GM06990 (cell line): Measurements from ENCODE around the gene YWHAQ.

Source experiments
- DNase-seq: peaks from one replicate; pipeline ENCODE4 v3.0.0-alpha.2; 2011; ENCODE audit not compliant: insufficient read length; ENCODE audit errors: extremely low read depth
- H3K27me3 ChIP-seq: replicated peaks from 2 replicates; pipeline ENCODE4 v1.6.0; 2011; ENCODE audit warnings: low read length; ENCODE audit not compliant: control insufficient read depth, insufficient read depth
- H3K36me3 ChIP-seq: 2 replicates; pipeline ENCODE4 v1.5.1; 2011; ENCODE audit warnings: low read length; ENCODE audit not compliant: control insufficient read depth, insufficient read depth
- H3K4me3 ChIP-seq: replicated peaks from 2 replicates; pipeline ENCODE4 v1.5.1; 2011; ENCODE audit warnings: low read depth, mild to moderate bottlenecking, control low read depth, low read length
- TF ChIP-seq, protein P1 (sequence below): IDR thresholded peaks from 2 replicates; pipeline ENCODE4 v1.5.1; 2011; ENCODE audit warnings: low read length, control low read depth, mild to moderate bottlenecking, inconsistent platforms; ENCODE audit not compliant: insufficient read depth, poor library complexity, severe bottlenecking

The YWHAQ gene

DNA sequence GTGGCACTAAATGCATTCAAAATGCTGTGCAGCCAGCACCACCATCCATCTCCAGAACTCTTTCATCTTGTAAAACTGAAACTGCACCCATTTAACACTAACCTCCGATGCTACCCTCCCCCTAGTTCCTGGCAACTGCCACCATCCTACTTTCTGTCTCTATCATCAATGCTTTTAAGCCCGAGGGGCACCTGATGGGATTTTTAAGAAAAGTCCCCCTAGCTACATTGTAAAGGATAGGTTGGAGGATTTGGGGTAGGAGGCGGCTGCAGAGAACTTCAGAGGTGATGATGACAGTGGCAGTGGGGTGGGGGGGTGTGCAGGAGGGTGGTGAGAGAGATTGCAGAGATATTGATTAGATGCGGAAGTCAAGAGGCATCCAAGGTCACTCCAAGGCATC, 10.8 kb upstream of the YWHAQ start:
- TF ChIP-seq, protein P1, sequence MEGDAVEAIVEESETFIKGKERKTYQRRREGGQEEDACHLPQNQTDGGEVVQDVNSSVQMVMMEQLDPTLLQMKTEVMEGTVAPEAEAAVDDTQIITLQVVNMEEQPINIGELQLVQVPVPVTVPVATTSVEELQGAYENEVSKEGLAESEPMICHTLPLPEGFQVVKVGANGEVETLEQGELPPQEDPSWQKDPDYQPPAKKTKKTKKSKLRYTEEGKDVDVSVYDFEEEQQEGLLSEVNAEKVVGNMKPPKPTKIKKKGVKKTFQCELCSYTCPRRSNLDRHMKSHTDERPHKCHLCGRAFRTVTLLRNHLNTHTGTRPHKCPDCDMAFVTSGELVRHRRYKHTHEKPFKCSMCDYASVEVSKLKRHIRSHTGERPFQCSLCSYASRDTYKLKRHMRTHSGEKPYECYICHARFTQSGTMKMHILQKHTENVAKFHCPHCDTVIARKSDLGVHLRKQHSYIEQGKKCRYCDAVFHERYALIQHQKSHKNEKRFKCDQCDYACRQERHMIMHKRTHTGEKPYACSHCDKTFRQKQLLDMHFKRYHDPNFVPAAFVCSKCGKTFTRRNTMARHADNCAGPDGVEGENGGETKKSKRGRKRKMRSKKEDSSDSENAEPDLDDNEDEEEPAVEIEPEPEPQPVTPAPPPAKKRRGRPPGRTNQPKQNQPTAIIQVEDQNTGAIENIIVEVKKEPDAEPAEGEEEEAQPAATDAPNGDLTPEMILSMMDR = no peak
- peaks cover 2% of the 10 kb centered on the region; the same call in 1 of the 2 replicates for H3K27me3 ChIP-seq
- H3K36me3 ChIP-seq = no peaks in the 10 kb centered on the region
- no peak overlapping the region for H3K4me3 ChIP-seq
- peak; percentile 49 for DNase-seq

DNA sequence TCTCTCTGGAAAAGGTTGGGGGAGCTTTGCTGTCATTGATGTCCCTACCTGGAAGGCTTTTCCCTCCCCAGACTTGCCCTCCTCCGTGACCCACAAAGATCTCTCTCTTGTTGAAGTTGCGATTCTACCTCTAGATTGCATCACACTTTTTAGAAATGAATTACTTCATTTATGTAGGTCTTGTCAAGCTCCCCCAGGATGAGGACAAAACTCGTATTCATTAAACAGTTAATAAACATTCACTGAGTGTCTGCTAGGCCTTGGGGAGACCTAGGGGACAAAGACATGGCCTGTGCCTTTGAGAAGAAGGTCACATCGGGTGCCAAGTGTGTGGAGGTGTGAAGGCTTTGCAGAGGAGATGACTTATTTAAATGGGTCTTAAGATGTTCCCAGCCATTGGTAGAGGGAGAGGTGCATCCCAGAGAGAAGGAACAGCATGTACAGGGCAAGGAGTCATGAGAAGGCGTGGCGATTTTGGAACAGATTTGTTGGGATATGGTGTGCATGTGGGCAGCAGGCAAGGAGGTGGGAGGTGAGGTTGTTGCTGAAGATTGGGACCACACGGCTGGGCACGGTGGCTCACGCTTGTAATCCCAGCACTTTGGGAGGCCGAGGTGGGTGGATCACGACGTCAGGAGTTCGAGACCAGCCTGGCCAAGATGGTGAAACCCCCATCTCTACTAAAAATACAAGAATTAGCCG, 9.8 kb upstream of the YWHAQ start:
- TF ChIP-seq, protein P1 = no peak
- H3K27me3 ChIP-seq = no peaks in the 10 kb centered on the region
- no peaks in the 10 kb centered on the region for H3K36me3 ChIP-seq
- no peak for DNase-seq
- H3K4me3 ChIP-seq = no peak overlapping the region

DNA sequence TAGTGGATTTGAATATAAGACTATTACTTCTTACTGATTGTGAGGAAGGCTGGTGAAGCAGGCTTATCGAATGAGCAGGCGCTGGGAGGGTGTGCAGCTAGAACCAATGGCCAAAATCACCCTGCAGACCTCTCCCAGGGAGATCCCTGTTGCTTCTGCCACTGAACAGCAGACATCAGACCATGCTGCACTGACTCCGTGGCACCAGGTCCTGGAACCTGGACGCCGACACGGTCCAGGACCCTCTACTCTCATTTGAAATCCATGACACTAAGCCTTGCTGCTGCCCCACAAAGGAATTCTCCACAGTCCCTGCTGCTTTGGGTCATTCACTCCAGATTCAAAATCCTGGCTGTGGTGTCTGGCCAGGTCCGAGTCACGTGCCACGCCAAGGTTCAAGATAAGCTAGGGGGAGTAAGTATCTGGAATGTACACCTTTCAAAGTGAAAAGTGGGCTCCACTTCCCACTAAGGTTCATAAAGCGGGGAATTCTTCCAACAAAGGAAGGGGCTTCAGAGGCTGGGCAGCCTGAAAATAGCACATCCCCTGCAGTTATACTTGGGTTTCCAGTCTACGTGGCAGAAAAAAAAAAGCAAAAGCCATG, 9.0 kb upstream of the YWHAQ start:
- no peak for DNase-seq
- TF ChIP-seq, protein P1 = no peak
- H3K4me3 ChIP-seq = no peak overlapping the region
- H3K36me3 ChIP-seq = no peaks in the 10 kb centered on the region
- H3K27me3 ChIP-seq = no peaks in the 10 kb centered on the region

DNA sequence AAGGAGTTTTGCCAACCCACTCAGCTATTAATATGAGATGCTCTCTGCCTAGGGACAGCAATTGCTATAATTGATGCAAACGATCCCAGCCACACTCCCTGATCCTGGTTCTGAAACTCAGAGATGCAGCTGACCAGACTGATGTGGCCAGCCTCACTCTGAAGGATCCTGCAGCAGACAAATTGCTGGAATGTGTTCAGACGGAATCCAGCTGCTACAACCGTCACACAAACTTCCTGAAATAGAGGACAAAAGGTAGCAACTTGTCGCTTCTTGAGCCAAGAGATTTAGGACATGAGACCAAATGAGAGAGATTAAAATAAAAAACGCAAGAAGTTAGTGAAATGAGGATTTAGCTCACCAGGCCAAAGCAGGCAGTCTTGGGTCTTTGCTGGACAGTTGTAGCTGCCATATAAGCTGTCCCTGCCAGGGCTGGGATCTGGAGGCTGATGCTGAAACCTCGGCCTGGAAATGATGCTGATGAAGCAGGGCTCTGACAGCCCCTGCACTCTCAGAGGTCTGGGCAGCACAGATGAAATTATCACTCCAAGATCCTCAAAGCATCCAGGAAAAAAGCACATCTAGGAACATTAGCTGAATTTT, 8.3 kb upstream of the YWHAQ start:
- Histone ChIP-seq H3K4me3 (no peak overlapping the region), H3K36me3 (no peaks in the 10 kb centered on the region), H3K27me3 (no peaks in the 10 kb centered on the region)
- no peak for DNase-seq
- TF ChIP-seq, protein P1 = no peak

DNA sequence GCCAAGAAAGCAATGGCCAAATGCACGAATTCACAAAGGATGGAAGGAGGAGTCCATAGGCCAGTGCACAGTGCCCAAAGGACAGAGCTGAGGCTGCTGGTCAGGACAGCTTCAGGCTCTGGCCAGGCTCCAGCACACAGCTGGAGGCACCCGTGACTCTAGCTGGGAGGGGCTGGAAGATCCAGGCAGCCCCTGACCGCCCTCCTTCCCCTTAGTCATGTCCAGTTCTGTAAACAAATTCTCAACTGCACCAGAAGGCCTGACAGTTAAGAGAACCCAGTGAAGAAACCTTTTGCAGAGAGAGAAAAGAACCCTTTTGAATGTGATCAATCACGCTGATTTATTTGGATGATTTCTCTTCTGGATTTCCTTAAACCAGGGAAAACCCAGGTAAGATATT, 7.7 kb upstream of the YWHAQ start:
- Histone ChIP-seq H3K4me3 (no peak overlapping the region), H3K27me3 (no peaks in the 10 kb centered on the region), H3K36me3 (no peaks in the 10 kb centered on the region)
- TF ChIP-seq, protein P1 = no peak
- DNase-seq = no peak
